GM23338 (cell line): ENCODE measurements around the gene ESRP2.

Source experiments
- CREB1 ChIP-seq: fragments of 250-450 bp; sonication (Bioruptor Pico); IDR thresholded peaks from 2 replicates; pipeline ENCODE4 v1.5.0; 2020; ENCODE audit warnings: low read depth, mild to moderate bottlenecking, moderate library complexity
- EZH2 ChIP-seq: fragments of 200-600 bp; sonication (generic); IDR thresholded peaks from one replicate; pipeline ENCODE4 v1.8.0; 2017; ENCODE audit warnings: antibody characterized with exemption, mild to moderate bottlenecking, low read depth; ENCODE audit not compliant: unreplicated experiment
- EZH2phosphoT487 ChIP-seq: fragments of 200-600 bp; sonication (generic); IDR thresholded peaks from one replicate; pipeline ENCODE4 v1.8.1; 2018; ENCODE audit warnings: antibody characterized with exemption; ENCODE audit not compliant: unreplicated experiment
- JUNB ChIP-seq: IDR thresholded peaks from one replicate; pipeline ENCODE4 v1.6.1; 2016; ENCODE audit warnings: antibody characterized with exemption; ENCODE audit not compliant: unreplicated experiment
- POLR2AphosphoS5 ChIP-seq: IDR thresholded peaks from 2 replicates; pipeline ENCODE4 v1.6.1; 2016; ENCODE audit warnings: antibody characterized with exemption, low read depth
- ZNF114 ChIP-seq: fragments of 250-450 bp; sonication (Bioruptor Pico); IDR thresholded peaks from 2 replicates; pipeline ENCODE4 v1.5.0; 2020; ENCODE audit warnings: mild to moderate bottlenecking, moderate library complexity
- ZNF331 ChIP-seq: fragments of 250-450 bp; sonication (Bioruptor Pico); IDR thresholded peaks from 2 replicates; pipeline ENCODE4 v1.5.0; 2020; ENCODE audit warnings: low read depth, mild to moderate bottlenecking, moderate library complexity
- TF ChIP-seq, protein P1 (sequence below), 2 experiments: fragments of 200-600 bp in 1 of 2; sonication (generic) in 1 of 2; conservative IDR thresholded peaks; 2 replicates each; pipeline versions ENCODE4 v1.5.1 to v1.6.1; 2016 to 2017; ENCODE audit warnings: antibody characterized with exemption in 2 of 2, low read depth in 2 of 2, mild to moderate bottlenecking in 2 of 2, moderate library complexity in 1 of 2
- TF ChIP-seq, protein P2 (sequence below): IDR thresholded peaks from one replicate; pipeline ENCODE4 v1.6.1; 2018; ENCODE audit warnings: antibody characterized with exemption; ENCODE audit not compliant: unreplicated experiment
- TF ChIP-seq, protein P3 (sequence below): IDR thresholded peaks from 2 replicates; pipeline ENCODE4 v1.6.1; 2016; ENCODE audit warnings: antibody characterized with exemption

DNA sequence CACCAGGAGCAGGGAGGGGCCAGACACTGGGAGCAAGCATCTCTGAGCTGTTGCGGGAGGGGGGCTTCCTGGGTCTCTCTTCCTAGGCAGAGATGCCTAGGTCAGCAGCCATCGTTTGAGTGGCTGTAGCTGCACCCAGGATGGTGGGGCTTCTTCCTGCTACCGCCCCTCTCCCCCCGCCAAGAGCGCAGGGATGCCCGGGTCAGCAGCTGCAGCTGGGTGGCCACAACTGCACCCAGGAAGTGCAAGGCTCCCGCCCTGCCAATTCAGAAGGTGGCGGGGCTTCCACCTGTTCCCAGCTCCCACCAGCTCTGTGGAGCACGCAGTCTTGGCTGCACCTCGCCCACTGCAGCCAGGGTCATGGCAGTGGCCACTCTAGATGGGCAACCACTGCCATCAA is 47.8 kb downstream of the ESRP2 start:
- TF ChIP-seq, protein P1, sequence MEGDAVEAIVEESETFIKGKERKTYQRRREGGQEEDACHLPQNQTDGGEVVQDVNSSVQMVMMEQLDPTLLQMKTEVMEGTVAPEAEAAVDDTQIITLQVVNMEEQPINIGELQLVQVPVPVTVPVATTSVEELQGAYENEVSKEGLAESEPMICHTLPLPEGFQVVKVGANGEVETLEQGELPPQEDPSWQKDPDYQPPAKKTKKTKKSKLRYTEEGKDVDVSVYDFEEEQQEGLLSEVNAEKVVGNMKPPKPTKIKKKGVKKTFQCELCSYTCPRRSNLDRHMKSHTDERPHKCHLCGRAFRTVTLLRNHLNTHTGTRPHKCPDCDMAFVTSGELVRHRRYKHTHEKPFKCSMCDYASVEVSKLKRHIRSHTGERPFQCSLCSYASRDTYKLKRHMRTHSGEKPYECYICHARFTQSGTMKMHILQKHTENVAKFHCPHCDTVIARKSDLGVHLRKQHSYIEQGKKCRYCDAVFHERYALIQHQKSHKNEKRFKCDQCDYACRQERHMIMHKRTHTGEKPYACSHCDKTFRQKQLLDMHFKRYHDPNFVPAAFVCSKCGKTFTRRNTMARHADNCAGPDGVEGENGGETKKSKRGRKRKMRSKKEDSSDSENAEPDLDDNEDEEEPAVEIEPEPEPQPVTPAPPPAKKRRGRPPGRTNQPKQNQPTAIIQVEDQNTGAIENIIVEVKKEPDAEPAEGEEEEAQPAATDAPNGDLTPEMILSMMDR (conservative IDR thresholded peaks at IDR 0.05; ENCODE audit: low read depth in 2 of 2), result no peak
- TF ChIP-seq POLR2AphosphoS5 (no peak), ZNF114 (CRISPR knock-in tag) (no peak), JUNB (no peak), ZNF331 (CRISPR knock-in tag) (no peak), EZH2 (no peak), EZH2phosphoT487 (no peak), CREB1 (CRISPR knock-in tag) (no peak)
- TF ChIP-seq, protein P2, sequence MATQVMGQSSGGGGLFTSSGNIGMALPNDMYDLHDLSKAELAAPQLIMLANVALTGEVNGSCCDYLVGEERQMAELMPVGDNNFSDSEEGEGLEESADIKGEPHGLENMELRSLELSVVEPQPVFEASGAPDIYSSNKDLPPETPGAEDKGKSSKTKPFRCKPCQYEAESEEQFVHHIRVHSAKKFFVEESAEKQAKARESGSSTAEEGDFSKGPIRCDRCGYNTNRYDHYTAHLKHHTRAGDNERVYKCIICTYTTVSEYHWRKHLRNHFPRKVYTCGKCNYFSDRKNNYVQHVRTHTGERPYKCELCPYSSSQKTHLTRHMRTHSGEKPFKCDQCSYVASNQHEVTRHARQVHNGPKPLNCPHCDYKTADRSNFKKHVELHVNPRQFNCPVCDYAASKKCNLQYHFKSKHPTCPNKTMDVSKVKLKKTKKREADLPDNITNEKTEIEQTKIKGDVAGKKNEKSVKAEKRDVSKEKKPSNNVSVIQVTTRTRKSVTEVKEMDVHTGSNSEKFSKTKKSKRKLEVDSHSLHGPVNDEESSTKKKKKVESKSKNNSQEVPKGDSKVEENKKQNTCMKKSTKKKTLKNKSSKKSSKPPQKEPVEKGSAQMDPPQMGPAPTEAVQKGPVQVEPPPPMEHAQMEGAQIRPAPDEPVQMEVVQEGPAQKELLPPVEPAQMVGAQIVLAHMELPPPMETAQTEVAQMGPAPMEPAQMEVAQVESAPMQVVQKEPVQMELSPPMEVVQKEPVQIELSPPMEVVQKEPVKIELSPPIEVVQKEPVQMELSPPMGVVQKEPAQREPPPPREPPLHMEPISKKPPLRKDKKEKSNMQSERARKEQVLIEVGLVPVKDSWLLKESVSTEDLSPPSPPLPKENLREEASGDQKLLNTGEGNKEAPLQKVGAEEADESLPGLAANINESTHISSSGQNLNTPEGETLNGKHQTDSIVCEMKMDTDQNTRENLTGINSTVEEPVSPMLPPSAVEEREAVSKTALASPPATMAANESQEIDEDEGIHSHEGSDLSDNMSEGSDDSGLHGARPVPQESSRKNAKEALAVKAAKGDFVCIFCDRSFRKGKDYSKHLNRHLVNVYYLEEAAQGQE, result no peak
- TF ChIP-seq, protein P3, sequence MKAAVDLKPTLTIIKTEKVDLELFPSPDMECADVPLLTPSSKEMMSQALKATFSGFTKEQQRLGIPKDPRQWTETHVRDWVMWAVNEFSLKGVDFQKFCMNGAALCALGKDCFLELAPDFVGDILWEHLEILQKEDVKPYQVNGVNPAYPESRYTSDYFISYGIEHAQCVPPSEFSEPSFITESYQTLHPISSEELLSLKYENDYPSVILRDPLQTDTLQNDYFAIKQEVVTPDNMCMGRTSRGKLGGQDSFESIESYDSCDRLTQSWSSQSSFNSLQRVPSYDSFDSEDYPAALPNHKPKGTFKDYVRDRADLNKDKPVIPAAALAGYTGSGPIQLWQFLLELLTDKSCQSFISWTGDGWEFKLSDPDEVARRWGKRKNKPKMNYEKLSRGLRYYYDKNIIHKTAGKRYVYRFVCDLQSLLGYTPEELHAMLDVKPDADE, result no peak
